Measurements from ENCODE around the gene CYREN. TPM values are rescaled to one million over a fixed set of nuclear protein-coding genes. Genes with fewer than 3 reads are reported as not detected.

The CYREN gene
- total and polyA plus RNA-seq, 9 of the 15 experiments (the other 6 are each of a cell fraction or from before 2014, with no cell fraction given): 13.9 to 108 (median 88.8) TPM

- Histone ChIP-seq H3K4me1 (replicated peaks in 1 of 2; ENCODE audit: control insufficient read depth in 2 of 2, insufficient read depth in 2 of 2, low read length in 2 of 2) (no peaks in the 10 kb centered on the region), H3K9me3 (replicated peaks; ENCODE audit: control insufficient read depth, insufficient read depth, low read depth, low read length) (no peaks in the 10 kb centered on the region), H3K4me3 (no peak overlapping the region), H4K20me1 (replicated peaks; ENCODE audit: control insufficient read depth, insufficient read depth, low read length) (no peaks in the 10 kb centered on the region), H3K36me3 (ENCODE audit: control insufficient read depth, insufficient read depth, low read length) (peaks cover 27% of the 10 kb centered on the region; the same call in 2 of the 3 replicates), H3K79me2 (ENCODE audit: control insufficient read depth, insufficient read depth, low read length) (no peaks in the 10 kb centered on the region), H2AFZ (ENCODE audit: low read depth, low read length) (no peak overlapping the region), H3K9me1 (ENCODE audit: control insufficient read depth, insufficient read depth, low read length) (peaks cover 3% of the 10 kb centered on the region), H3K27ac (ENCODE audit: extremely low read depth, low read depth, low read length) (no peak overlapping the region), H3K9ac (ENCODE audit: insufficient read depth in 1 of 2, low read depth in 2 of 2, low read length in 2 of 2) (no peak overlapping the region), H3K4me2 (ENCODE audit: insufficient read depth, low read length) (no peak overlapping the region), H3K27me3 (ENCODE audit: control insufficient read depth in 2 of 2, insufficient read depth in 2 of 2, low read length in 2 of 2) (no peaks in the 10 kb centered on the region)
- no TSS peak for BruUV-seq (replicated peaks)
- in situ Hi-C loops (cut with MboI): no loop called here
- FAIRE-seq (no peak), ATAC-seq (no peak), DNase-seq (ENCODE audit: extremely low read depth in 1 of 4, low spot score in 3 of 4) (no peak)
- intact Hi-C loops (cut with micrococcal nuclease): no loop called here
- CTCF ChIA-PET (ENCODE audit: low intra/inter-chr PET ratio): no interaction called here
- no peak for TF ChIP-seq ZNF282 (CRISPR knock-in tag; IDR thresholded peaks at IDR 0.05)
- TF ChIP-seq GTF2F1 (IDR thresholded peaks at IDR 0.05; ENCODE audit: low read depth, low read length): no peak
- TF ChIP-seq BRD9 (IDR thresholded peaks at IDR 0.05; ENCODE audit: low read depth, partially characterized antibody): no peak
- TF ChIP-seq PHB2 (IDR thresholded peaks at IDR 0.05; ENCODE audit: low read depth): no peak
- no peak for TF ChIP-seq BCL6 (CRISPR knock-in tag; IDR thresholded peaks at IDR 0.05)
- TF ChIP-seq GTF2A2 (tag; IDR thresholded peaks at IDR 0.05): no peak
- TF ChIP-seq ATF7 (IDR thresholded peaks at IDR 0.05): no peak
- TF ChIP-seq LARP7 (IDR thresholded peaks at IDR 0.05): no peak
- TF ChIP-seq TCF3 (CRISPR knock-in tag; IDR thresholded peaks at IDR 0.05): no peak
- no peak for TF ChIP-seq HMGN3 (IDR thresholded peaks at IDR 0.05; ENCODE audit: borderline replicate concordance, extremely low read depth, insufficient read length, low read depth, low read length)
- TF ChIP-seq NUFIP1 (IDR thresholded peaks at IDR 0.05; ENCODE audit: partially characterized antibody): no peak
- TF ChIP-seq PPARD (CRISPR knock-in tag; IDR thresholded peaks at IDR 0.05): no peak
- no peak for TF ChIP-seq ASH1L (IDR thresholded peaks at IDR 0.05; ENCODE audit: borderline replicate concordance, low read depth, partially characterized antibody)
- no peak for TF ChIP-seq MYNN (IDR thresholded peaks at IDR 0.05)
- TF ChIP-seq MYNN (CRISPR knock-in tag; IDR thresholded peaks at IDR 0.05): no peak
- no peak for TF ChIP-seq NCOA2 (IDR thresholded peaks at IDR 0.05; ENCODE audit: partially characterized antibody in 2 of 2)
- no peak for TF ChIP-seq ZNF644 (tag; IDR thresholded peaks at IDR 0.05; ENCODE audit: low read depth)
- no peak for TF ChIP-seq ZNF785 (CRISPR knock-in tag; IDR thresholded peaks at IDR 0.05)
- TF ChIP-seq SRSF7 (optimal IDR thresholded peaks at IDR 0.05; ENCODE audit: low read depth, low read length): no peak
- no peak for TF ChIP-seq ZNF280A (IDR thresholded peaks at IDR 0.05; ENCODE audit: low read depth, partially characterized antibody)
- no peak for TF ChIP-seq THAP7 (CRISPR knock-in tag; IDR thresholded peaks at IDR 0.05)
- 85% methylated on average over 4 of the region's 4 CpGs for WGBS (ENCODE audit: insufficient coverage, low coverage, missing lambda C conversion rate)
- POLR2A ChIA-PET: interaction anchor here (0.6 to 1.5 kb wide), 4 partner anchors 12 to 19 kb away, joined by 3 to 5 read pairs (median 3); partner anchors contain the start of gene CYREN
Measured at GRCh38 chr7:135189961-135190360, 19.5 kb upstream of the CYREN start.
